Loucy (cell line): Measurements from ENCODE around the gene NID1.

Experiments
- H2AFZ ChIP-seq: fragments of 200-600 bp; sonication (generic); 2 replicates; pipeline ENCODE4 v1.6.0; 2016; ENCODE audit warnings: antibody characterized with exemption, mild to moderate bottlenecking, low read length, moderate library complexity
- H3F3A ChIP-seq: fragments of 200-600 bp; 2 replicates; pipeline ENCODE4 v1.6.0; 2016; ENCODE audit warnings: antibody characterized with exemption, low read depth, mild to moderate bottlenecking
- H3K27me3 ChIP-seq: fragments of 200-600 bp; sonication (generic); 2 replicates; pipeline ENCODE4 v1.6.1; 2014; ENCODE audit warnings: low read length, mild to moderate bottlenecking; ENCODE audit not compliant: insufficient read depth, poor library complexity, severe bottlenecking
- H3K36me3 ChIP-seq: fragments of 200-600 bp; sonication (generic); 2 replicates; pipeline ENCODE4 v1.6.1; 2016; ENCODE audit warnings: low read length; ENCODE audit not compliant: insufficient read depth
- H3K4me1 ChIP-seq: fragments of 200-600 bp; sonication (generic); 2 replicates; pipeline ENCODE4 v1.5.1; 2014; ENCODE audit warnings: low read length, mild to moderate bottlenecking; ENCODE audit not compliant: insufficient read depth, poor library complexity, severe bottlenecking
- H3K4me2 ChIP-seq: fragments of 200-600 bp; sonication (generic); 2 replicates; pipeline ENCODE4 v1.6.0; 2014; ENCODE audit warnings: antibody characterized with exemption, low read length, low read depth, mild to moderate bottlenecking; ENCODE audit not compliant: poor library complexity, severe bottlenecking
- H3K4me3 ChIP-seq: fragments of 200-600 bp; sonication (generic); 2 replicates; pipeline ENCODE4 v1.5.1; 2014; ENCODE audit warnings: low read length, mild to moderate bottlenecking, mixed read lengths; ENCODE audit not compliant: poor library complexity, severe bottlenecking
- H3K79me2 ChIP-seq: fragments of 200-600 bp; sonication (generic); 2 replicates; pipeline ENCODE4 v1.6.1; 2014; ENCODE audit warnings: low read length; ENCODE audit not compliant: insufficient read depth
- H3K9ac ChIP-seq: fragments of 200-600 bp; sonication (generic); 2 replicates; pipeline ENCODE4 v1.6.0; 2014; ENCODE audit warnings: mild to moderate bottlenecking, low read depth, low read length, moderate library complexity; ENCODE audit not compliant: poor library complexity, severe bottlenecking
- H3K9me2 ChIP-seq: fragments of 200-600 bp; sonication (generic); replicated peaks from 2 replicates; pipeline ENCODE4 v1.6.1; 2016; ENCODE audit warnings: low read depth, low read length, mixed read lengths
- H3K9me3 ChIP-seq: fragments of 200-600 bp; sonication (generic); 2 replicates; pipeline ENCODE4 v1.6.1; 2014; ENCODE audit warnings: mild to moderate bottlenecking, antibody characterized with exemption, low read length, low read depth; ENCODE audit not compliant: insufficient read depth
- H4K20me1 ChIP-seq: fragments of 200-600 bp; sonication (generic); 2 replicates; pipeline ENCODE4 v1.6.0; 2014; ENCODE audit warnings: antibody characterized with exemption, low read length, mild to moderate bottlenecking; ENCODE audit not compliant: insufficient read depth, poor library complexity, severe bottlenecking
- CTCF ChIP-seq: fragments of 200-600 bp; sonication (generic); conservative IDR thresholded peaks from 2 replicates; pipeline ENCODE4 v1.5.1; 2014; ENCODE audit warnings: mild to moderate bottlenecking, antibody characterized with exemption, low read length
- EZH2phosphoT487 ChIP-seq: fragments of 200-600 bp; IDR thresholded peaks from 2 replicates; pipeline ENCODE4 v1.6.1; 2018; ENCODE audit warnings: antibody characterized with exemption, mild to moderate bottlenecking, moderate library complexity, borderline replicate concordance

The NID1 gene

GRCh38 chr1:236110137-236110536, 45.2 kb upstream of the NID1 start:
- Histone ChIP-seq H3K9ac (no peak overlapping the region), H4K20me1 (no peaks in the 10 kb centered on the region), H3K4me3 (no peak overlapping the region), H2AFZ (no peak overlapping the region), H3K4me1 (no peaks in the 10 kb centered on the region), H3K9me3 (no peaks in the 10 kb centered on the region), H3K79me2 (no peaks in the 10 kb centered on the region), H3K27me3 (no peaks in the 10 kb centered on the region), H3K4me2 (no peak overlapping the region), H3K9me2 (no peaks in the 10 kb centered on the region), H3K36me3 (no peaks in the 10 kb centered on the region), H3F3A (no peaks in the 10 kb centered on the region)
- TF ChIP-seq EZH2phosphoT487 (no peak), CTCF (no peak)

DNA sequence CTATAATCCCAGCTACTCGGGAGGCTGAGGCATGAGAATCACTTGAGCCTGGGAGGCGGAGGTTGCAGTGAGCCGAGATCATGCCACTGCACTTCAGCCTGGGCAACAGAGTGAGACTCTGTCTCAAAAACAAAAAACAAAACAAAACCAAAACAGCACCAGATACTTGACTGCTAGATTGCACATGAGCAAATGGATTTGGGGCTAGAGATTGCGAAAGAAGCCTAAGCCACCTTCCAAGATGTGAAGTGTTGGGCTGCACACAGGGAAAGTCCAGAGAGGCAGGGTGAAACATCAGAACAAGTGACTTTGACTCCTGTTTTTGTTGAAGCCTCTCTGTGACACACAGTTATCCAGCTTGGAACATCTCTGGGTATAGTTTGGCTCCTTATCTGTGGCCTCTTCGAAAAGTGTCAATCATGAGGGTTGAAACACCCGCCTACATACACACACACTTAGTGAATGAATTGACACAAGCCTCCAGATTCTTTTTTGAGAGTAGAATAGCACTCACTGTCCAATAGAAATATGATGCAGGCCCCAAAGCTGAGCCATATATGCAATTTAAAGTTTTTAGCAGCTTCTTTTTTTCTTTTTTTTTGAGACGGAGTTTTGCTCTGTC, 43.2 kb upstream of the NID1 start:
- Histone ChIP-seq H3K4me3 (no peak overlapping the region), H3K9me2 (no peaks in the 10 kb centered on the region), H3K27me3 (no peaks in the 10 kb centered on the region), H3F3A (no peaks in the 10 kb centered on the region), H2AFZ (no peak overlapping the region), H3K9ac (no peak overlapping the region), H3K9me3 (no peaks in the 10 kb centered on the region), H4K20me1 (no peaks in the 10 kb centered on the region), H3K79me2 (no peaks in the 10 kb centered on the region), H3K36me3 (no peaks in the 10 kb centered on the region), H3K4me1 (no peaks in the 10 kb centered on the region), H3K4me2 (no peak overlapping the region)
- TF ChIP-seq EZH2phosphoT487: no peak
- no peak for TF ChIP-seq CTCF

DNA sequence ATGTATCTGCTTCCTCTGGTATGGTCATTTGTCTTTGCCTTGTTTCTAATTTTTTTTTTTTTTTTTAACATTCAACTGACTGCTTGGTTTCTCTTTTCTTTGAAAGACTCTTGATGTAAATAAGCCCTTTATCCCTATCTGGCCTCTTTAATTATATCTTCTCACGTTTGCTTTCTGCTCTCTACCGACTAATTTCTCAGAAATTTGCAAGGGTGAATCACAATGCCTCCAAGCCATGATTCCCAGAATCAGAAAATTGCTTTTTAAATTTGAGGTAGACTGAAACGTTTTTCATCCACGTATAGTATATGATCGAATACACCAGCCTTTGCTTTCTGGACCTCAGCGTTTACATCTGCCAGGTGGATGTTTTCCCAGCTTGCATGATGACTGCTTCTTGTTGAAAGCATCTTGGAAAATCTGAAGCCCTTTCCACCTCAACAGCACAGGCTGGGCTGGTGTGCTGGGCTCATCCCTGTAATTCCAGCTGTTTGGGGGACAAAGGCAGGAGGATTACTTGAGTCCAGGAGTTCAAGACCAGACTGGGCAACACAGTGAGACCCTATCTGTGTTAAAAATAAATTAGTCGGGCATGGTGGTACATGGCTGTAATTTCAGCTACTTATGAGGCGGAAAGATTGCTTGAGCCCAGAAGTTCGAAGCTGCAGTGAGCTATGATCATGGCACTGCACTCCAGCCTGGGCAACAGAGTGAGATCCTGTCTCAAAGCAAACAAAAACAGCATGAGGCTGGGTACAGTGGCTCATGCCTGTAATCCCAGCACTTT, 42.4 kb upstream of the NID1 start:
- H3F3A ChIP-seq: no peaks in the 10 kb centered on the region
- H3K9ac ChIP-seq: no peak overlapping the region
- H4K20me1 ChIP-seq: no peaks in the 10 kb centered on the region
- H3K4me1 ChIP-seq: no peaks in the 10 kb centered on the region
- no peak overlapping the region for H2AFZ ChIP-seq
- no peaks in the 10 kb centered on the region for H3K9me2 ChIP-seq
- H3K4me2 ChIP-seq: no peak overlapping the region
- H3K9me3 ChIP-seq: no peaks in the 10 kb centered on the region
- H3K36me3 ChIP-seq: no peaks in the 10 kb centered on the region
- TF ChIP-seq EZH2phosphoT487 (no peak), CTCF (no peak)
- no peaks in the 10 kb centered on the region for H3K79me2 ChIP-seq
- H3K27me3 ChIP-seq: no peaks in the 10 kb centered on the region
- H3K4me3 ChIP-seq: no peak overlapping the region
